Measurements from ENCODE around the gene TOM1L2.

The TOM1L2 gene

DNA sequence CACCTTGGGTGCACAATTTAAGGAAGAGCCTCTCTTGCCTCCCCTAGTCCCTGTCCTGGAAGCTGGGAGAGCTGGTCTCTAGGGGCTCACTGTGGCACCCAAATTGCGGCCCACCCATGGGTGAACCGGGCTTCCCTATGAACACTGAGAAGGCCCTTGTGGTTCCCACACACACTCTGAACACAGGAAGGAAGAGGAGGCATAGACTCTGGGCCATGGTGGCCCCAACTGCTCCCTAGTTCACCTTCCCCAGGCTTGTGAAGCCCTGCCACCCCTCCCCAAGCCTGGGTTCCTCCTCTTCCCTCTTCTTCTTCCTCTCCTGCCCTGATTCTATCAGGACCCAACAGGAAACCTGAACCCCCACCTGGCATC, 145.9 kb downstream of the TOM1L2 start:
- H3K4me3 ChIP-seq (ENCODE audit: insufficient read depth, low read depth, low read length, poor library complexity, severe bottlenecking) = no peak overlapping the region
- H3K9me3 ChIP-seq (ENCODE audit: control insufficient read depth, low read length) = no peaks in the 10 kb centered on the region
- H3K27me3 ChIP-seq (replicated peaks; ENCODE audit: control insufficient read depth, insufficient read depth, low read length, poor library complexity, severe bottlenecking) = no peaks in the 10 kb centered on the region
- H3K27ac ChIP-seq (ENCODE audit: insufficient read depth, low read length, poor library complexity, severe bottlenecking) = peak overlapping the region; percentile 49
- H3K36me3 ChIP-seq (ENCODE audit: control insufficient read depth, insufficient read depth, low read length) = no peaks in the 10 kb centered on the region
- DNase-seq = no peak
- peaks cover 58% of the 10 kb centered on the region for H3K4me1 ChIP-seq (ENCODE audit: control insufficient read depth, insufficient read depth, low read length, poor library complexity, severe bottlenecking)

DNA sequence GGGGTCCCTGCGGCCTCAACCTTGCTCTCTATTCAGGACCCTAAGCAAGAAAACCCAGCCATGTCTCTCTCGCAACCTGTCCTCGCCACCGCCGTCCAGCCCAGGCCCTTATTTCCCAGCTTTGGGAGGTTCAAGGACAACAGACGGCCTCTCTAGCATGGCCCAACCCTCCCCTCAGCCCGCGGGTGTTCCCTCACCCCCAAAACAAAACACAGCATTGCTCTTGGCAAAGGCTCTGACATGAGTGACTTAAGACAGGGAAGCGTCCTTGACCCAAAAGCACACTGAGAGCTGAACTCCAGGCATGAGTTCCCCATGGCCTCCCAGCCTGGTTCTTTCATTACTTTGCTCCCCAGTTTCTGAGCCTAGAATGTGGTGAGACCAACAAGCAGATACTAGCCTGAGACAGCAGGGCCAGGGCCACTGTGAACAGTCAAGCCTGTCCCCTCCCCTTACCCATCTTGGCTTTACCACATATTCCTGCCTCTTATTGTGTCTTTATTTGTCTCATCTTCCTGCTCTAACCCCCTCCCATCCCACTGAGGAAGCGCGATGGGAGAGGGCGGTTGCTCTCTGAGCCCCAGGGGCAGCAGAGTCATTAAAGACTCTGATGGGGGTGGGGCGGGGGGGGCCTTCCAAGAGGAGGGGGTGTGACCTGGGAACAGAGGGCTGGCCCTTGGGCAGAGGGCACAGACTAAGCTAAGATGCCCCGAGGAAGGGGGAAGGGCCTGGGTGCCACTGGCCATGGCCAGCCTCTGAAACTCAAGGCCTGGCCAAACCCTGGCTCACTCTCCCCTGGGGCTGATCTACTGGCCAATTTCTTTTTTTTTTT, 147.2 kb downstream of the TOM1L2 start:
- no peaks in the 10 kb centered on the region for H3K36me3 ChIP-seq (ENCODE audit: control insufficient read depth, insufficient read depth, low read length)
- no peak for DNase-seq
- H3K4me1 ChIP-seq (ENCODE audit: control insufficient read depth, insufficient read depth, low read length, poor library complexity, severe bottlenecking) = peaks cover 63% of the 10 kb centered on the region
- H3K27ac ChIP-seq (ENCODE audit: insufficient read depth, low read length, poor library complexity, severe bottlenecking) = peak overlapping the region; percentile 87
- no peaks in the 10 kb centered on the region for H3K27me3 ChIP-seq (replicated peaks; ENCODE audit: control insufficient read depth, insufficient read depth, low read length, poor library complexity, severe bottlenecking)
- H3K4me3 ChIP-seq (ENCODE audit: insufficient read depth, low read depth, low read length, poor library complexity, severe bottlenecking) = no peak overlapping the region
- H3K9me3 ChIP-seq (ENCODE audit: control insufficient read depth, low read length) = no peaks in the 10 kb centered on the region

DNA sequence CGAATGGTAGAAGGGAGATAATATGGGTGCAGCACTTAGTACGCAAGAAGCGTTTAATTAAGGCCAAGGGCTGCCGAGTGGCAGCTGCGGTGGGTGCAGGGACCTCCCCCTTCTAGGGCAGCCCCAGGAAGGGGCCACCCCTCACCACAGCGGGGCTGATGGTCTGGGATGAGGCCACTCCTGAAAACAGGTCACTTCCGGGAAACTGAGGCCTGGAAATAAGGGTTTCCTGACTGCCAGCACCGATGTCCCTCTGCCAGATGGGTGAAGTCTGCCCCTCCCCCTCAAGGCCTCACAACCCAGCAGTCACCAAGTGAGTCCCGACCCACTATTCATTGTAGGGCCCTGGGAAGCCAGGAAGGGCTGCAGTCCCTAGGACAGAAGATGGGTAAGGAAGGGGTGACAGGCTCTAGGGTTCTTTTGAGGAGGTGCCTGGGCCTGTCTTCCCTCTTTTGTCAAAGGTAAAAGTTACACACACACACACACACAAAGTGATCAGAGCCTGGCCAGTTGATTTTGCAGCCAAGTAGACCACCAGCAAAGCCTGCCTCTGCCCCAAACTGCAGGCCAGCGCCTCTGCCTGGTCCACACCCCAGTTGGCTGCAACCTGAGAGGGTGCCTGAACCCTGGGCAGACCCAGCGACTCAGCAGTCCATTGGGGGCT, 147.9 kb downstream of the TOM1L2 start:
- H3K27me3 ChIP-seq (replicated peaks; ENCODE audit: control insufficient read depth, insufficient read depth, low read length, poor library complexity, severe bottlenecking) = no peaks in the 10 kb centered on the region
- H3K4me1 ChIP-seq (ENCODE audit: control insufficient read depth, insufficient read depth, low read length, poor library complexity, severe bottlenecking) = peaks cover 71% of the 10 kb centered on the region
- no peaks in the 10 kb centered on the region for H3K9me3 ChIP-seq (ENCODE audit: control insufficient read depth, low read length)
- peak overlapping the region; percentile 87 for H3K27ac ChIP-seq (ENCODE audit: insufficient read depth, low read length, poor library complexity, severe bottlenecking)
- no peaks in the 10 kb centered on the region for H3K36me3 ChIP-seq (ENCODE audit: control insufficient read depth, insufficient read depth, low read length)
- peak in 1 of 3 donors; percentile 24 for DNase-seq
- peak overlapping the region; percentile 40 for H3K4me3 ChIP-seq (ENCODE audit: insufficient read depth, low read depth, low read length, poor library complexity, severe bottlenecking)

DNA sequence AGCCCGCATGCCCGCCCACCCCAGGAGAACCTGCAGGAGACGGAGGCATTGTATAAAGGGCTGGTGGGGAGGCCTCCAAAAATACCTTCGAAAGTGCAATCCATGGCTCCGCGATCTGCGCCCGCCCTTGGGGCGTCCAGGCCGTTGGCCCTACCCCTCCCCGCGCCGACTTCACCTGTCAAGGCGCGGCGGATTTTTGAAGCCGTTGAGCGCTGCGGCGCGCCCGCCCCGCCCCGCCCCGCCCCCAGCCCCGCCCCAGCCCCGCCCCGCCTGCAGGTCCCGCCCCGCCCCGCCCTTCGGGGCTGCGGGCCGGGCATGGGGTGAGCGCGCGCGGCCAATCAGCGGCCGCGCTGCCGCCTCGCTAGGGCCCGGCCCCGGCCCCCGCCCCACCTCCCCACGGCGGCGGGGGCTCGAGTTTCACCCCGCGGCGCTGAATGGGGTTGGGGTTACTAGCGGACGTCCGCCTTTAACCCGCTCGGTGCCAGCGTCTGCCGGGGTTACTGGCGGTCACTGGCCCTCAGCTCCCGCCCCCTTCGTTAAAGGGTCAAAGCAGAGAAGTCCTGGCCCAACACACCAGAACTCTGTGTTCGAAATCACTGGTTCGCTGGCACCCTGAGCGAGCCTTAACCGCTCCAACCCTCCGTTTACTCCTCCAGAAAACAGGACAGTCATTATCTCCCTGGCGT, 148.6 kb downstream of the TOM1L2 start:
- Histone ChIP-seq H3K27me3 (replicated peaks; ENCODE audit: control insufficient read depth, insufficient read depth, low read length, poor library complexity, severe bottlenecking) (no peaks in the 10 kb centered on the region), H3K36me3 (ENCODE audit: control insufficient read depth, insufficient read depth, low read length) (peaks cover 5% of the 10 kb centered on the region), H3K9me3 (ENCODE audit: control insufficient read depth, low read length) (no peaks in the 10 kb centered on the region), H3K4me1 (ENCODE audit: control insufficient read depth, insufficient read depth, low read length, poor library complexity, severe bottlenecking) (peaks cover 74% of the 10 kb centered on the region), H3K27ac (ENCODE audit: insufficient read depth, low read length, poor library complexity, severe bottlenecking) (peak overlapping the region; percentile 87), H3K4me3 (ENCODE audit: insufficient read depth, low read depth, low read length, poor library complexity, severe bottlenecking) (peak overlapping the region; percentile 40)
- DNase-seq = peak; percentile 68 to 73 (median 72)

DNA sequence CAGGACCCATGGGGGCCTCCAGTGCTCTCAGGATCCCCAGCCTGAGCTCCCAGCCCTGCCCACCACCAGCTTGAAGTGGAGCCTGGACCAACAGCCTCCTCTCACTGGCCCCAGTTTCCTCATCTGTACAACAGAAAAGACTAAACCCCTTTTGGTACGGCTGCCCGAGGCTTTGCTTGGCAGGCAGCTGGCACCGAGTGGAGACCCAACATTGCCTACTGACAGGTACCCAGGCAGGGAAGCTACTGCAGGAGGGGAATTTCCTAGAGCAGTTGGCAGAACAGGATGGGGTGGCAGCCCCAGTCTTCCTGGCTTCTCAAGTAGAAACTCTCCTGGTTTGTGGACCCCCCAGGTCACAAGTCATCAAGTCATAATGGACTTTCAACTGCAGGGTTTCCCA, 149.6 kb downstream of the TOM1L2 start:
- H3K36me3 ChIP-seq (ENCODE audit: control insufficient read depth, insufficient read depth, low read length) = peaks cover 11% of the 10 kb centered on the region
- no peak for DNase-seq
- H3K27ac ChIP-seq (ENCODE audit: insufficient read depth, low read length, poor library complexity, severe bottlenecking) = no peak overlapping the region
- H3K4me1 ChIP-seq (ENCODE audit: control insufficient read depth, insufficient read depth, low read length, poor library complexity, severe bottlenecking) = peaks cover 69% of the 10 kb centered on the region
- H3K27me3 ChIP-seq (replicated peaks; ENCODE audit: control insufficient read depth, insufficient read depth, low read length, poor library complexity, severe bottlenecking) = no peaks in the 10 kb centered on the region
- no peaks in the 10 kb centered on the region for H3K9me3 ChIP-seq (ENCODE audit: control insufficient read depth, low read length)
- H3K4me3 ChIP-seq (ENCODE audit: insufficient read depth, low read depth, low read length, poor library complexity, severe bottlenecking) = no peak overlapping the region

DNA sequence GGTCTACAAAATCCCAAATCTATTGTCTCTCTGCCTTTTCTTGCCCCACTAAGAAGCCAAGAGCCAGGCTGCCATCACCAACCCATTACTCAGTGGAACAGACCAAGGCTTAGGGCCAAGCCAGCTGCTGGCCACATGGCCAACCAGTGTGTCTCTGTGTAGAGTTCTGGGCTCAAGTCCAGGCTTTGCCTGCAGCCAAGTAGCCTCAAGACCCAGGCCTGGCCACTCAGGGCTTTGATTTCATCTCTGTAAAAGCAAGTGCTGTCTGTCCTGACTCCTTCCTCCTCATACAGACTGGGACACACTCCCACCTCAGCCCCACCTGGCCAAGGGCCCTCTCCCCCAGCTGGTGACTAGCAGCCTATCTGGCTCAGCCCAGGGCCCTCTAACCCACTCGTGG, 150.0 kb downstream of the TOM1L2 start:
- H3K27me3 ChIP-seq (replicated peaks; ENCODE audit: control insufficient read depth, insufficient read depth, low read length, poor library complexity, severe bottlenecking) = no peaks in the 10 kb centered on the region
- no peak for DNase-seq
- peaks cover 15% of the 10 kb centered on the region for H3K36me3 ChIP-seq (ENCODE audit: control insufficient read depth, insufficient read depth, low read length)
- H3K9me3 ChIP-seq (ENCODE audit: control insufficient read depth, low read length) = no peaks in the 10 kb centered on the region
- no peak overlapping the region for H3K27ac ChIP-seq (ENCODE audit: insufficient read depth, low read length, poor library complexity, severe bottlenecking)
- H3K4me1 ChIP-seq (ENCODE audit: control insufficient read depth, insufficient read depth, low read length, poor library complexity, severe bottlenecking) = peaks cover 65% of the 10 kb centered on the region
- no peak overlapping the region for H3K4me3 ChIP-seq (ENCODE audit: insufficient read depth, low read depth, low read length, poor library complexity, severe bottlenecking)

DNA sequence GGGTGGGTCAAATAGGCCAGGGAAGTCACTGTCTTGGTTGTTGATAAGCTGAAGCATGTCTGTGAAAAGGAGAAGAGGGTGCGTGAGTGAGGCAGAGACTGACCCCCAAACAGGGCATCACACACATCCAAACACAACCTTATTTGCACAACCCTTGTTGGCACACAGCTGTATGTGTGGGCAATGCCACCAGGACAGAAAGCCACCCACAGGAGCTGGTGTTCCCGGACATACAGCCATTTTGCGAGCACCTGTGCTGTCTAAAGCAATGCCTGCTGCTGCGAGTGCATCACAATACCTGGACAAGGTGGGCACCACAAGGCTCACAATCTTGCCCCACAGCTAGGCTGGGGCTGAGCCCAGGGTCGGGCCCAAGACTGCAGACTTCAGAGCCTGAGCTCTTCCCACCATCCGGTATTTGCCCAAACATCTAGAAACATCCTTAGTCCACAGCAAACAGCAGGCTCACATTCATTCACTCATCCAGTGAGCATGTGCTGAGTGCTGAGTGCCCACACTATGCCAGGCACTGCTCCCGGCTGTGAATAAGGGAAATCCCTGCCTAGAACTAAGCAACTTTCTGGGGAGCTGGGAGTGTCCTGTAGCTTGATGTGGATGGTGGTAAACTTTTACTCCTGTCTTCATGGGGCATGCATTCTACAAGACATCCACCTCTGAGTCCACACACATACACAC, 151.6 kb downstream of the TOM1L2 start:
- peaks cover 49% of the 10 kb centered on the region for H3K4me1 ChIP-seq (ENCODE audit: control insufficient read depth, insufficient read depth, low read length, poor library complexity, severe bottlenecking)
- DNase-seq = no peak
- no peak overlapping the region for H3K27ac ChIP-seq (ENCODE audit: insufficient read depth, low read length, poor library complexity, severe bottlenecking)
- H3K36me3 ChIP-seq (ENCODE audit: control insufficient read depth, insufficient read depth, low read length) = peaks cover 20% of the 10 kb centered on the region
- H3K27me3 ChIP-seq (replicated peaks; ENCODE audit: control insufficient read depth, insufficient read depth, low read length, poor library complexity, severe bottlenecking) = no peaks in the 10 kb centered on the region
- no peaks in the 10 kb centered on the region for H3K9me3 ChIP-seq (ENCODE audit: control insufficient read depth, low read length)
- H3K4me3 ChIP-seq (ENCODE audit: insufficient read depth, low read depth, low read length, poor library complexity, severe bottlenecking) = no peak overlapping the region

DNA sequence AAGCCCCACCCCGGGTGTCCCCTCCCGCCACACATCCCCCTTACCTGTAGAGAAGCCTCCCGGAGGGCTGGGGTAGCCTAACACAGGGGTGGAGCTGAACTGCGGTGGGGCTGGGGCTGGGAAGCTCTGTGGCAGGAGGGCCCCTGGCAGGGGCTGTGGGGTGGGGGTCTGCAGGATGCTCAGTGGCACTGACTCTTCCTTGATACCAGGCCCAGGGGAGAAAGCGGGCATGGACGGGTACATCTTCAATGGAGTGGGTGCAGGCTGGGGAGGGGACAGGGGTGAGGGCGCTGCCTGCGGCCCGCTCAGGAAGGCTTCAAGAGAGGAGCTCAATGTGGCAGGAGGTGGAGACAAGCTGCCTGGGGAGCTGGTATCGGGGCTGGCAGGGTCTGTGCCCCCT, 152.2 kb downstream of the TOM1L2 start:
- Histone ChIP-seq H3K27ac (ENCODE audit: insufficient read depth, low read length, poor library complexity, severe bottlenecking) (no peak overlapping the region), H3K4me1 (ENCODE audit: control insufficient read depth, insufficient read depth, low read length, poor library complexity, severe bottlenecking) (peaks cover 45% of the 10 kb centered on the region), H3K4me3 (ENCODE audit: insufficient read depth, low read depth, low read length, poor library complexity, severe bottlenecking) (no peak overlapping the region), H3K9me3 (ENCODE audit: control insufficient read depth, low read length) (no peaks in the 10 kb centered on the region), H3K27me3 (replicated peaks; ENCODE audit: control insufficient read depth, insufficient read depth, low read length, poor library complexity, severe bottlenecking) (no peaks in the 10 kb centered on the region), H3K36me3 (ENCODE audit: control insufficient read depth, insufficient read depth, low read length) (peaks cover 20% of the 10 kb centered on the region)
- DNase-seq = no peak

DNA sequence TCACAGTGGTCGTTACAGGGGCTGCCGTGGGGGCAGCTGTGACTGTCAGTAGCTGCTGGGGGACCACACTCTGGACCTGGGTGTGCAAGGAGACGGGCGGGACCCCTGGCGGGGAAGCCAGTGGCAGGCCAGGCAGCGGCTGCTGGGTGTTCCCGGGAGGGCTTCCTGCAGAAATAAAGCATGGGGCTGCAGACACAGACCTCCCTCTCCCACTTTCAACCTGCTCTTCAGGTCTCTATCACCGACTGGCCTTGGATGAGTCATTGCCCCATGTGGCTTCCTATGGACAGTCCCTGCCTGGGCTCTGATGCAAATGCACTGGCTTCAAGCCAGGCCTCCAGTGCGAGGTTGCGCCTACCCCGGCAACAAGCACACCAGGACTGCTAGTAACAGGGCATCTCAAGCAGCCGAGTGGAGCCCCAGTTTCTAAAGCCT, 152.6 kb downstream of the TOM1L2 start:
- H3K4me3 ChIP-seq (ENCODE audit: insufficient read depth, low read depth, low read length, poor library complexity, severe bottlenecking) = no peak overlapping the region
- no peaks in the 10 kb centered on the region for H3K9me3 ChIP-seq (ENCODE audit: control insufficient read depth, low read length)
- H3K4me1 ChIP-seq (ENCODE audit: control insufficient read depth, insufficient read depth, low read length, poor library complexity, severe bottlenecking) = peaks cover 40% of the 10 kb centered on the region
- no peaks in the 10 kb centered on the region for H3K27me3 ChIP-seq (replicated peaks; ENCODE audit: control insufficient read depth, insufficient read depth, low read length, poor library complexity, severe bottlenecking)
- peaks cover 25% of the 10 kb centered on the region for H3K36me3 ChIP-seq (ENCODE audit: control insufficient read depth, insufficient read depth, low read length)
- DNase-seq = peak; percentile 32 to 48 (median 39)
- H3K27ac ChIP-seq (ENCODE audit: insufficient read depth, low read length, poor library complexity, severe bottlenecking) = no peak overlapping the region

Measured in effector memory CD4-positive, alpha-beta T cell (primary cell).